ENCODE measurements around the gene ATG9B. TPM values are rescaled to one million over a fixed set of nuclear protein-coding genes. Genes with fewer than 3 reads are reported as not detected.
A peak's percentile ranks its signal among the peaks of the same experiment; 100 is the strongest.

ATG9B gene
- polyA plus RNA-seq, 2 of the 4 experiments (the other 2 are of a cell fraction): 0.06 to 0.23 TPM

DNA sequence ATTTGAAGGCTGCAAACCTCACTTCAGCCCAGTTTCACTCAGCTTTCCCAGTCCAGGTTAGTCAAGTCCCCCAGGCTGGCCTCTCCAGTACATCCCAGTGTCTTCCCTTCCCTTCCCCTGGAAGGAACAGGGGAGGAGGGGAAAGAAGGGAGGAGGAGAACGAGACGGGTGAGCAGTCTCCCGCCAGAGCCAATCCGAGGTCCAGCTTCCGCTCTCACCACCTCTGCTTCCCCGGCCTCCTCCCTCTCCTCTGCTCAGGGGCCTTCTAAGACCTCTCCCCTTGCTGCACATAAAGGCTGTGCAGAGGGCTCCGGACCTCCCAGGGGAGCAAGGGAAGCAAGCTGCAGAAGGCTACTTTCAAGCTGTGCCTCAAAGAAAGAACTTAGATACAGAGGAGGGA lies 4.1 kb downstream of the ATG9B start:
- H3K4me1 ChIP-seq: peaks cover 6% of the 10 kb centered on the region; the same call in 2 of the 3 replicates
- ATAC-seq (peak in 1 of 2 experiments; percentile 4; a peak in 1 of 6 replicates), FAIRE-seq (no peak), DNase-seq (ENCODE audit: low read depth in 1 of 2, low spot score in 1 of 2) (no peak)
- WGBS (ENCODE audit: missing lambda C conversion rate): 75% methylated on average over 7 of the region's 7 CpGs
- H3K4me2 ChIP-seq: no peak overlapping the region
- H3K27ac ChIP-seq: no peak overlapping the region
- ChIA-PET POLR2A (no interaction called here), CTCF (interaction anchor here (0.6 to 9.0 kb wide), 13 partner anchors 8 to 1770 kb away, joined by 3 to 110 read pairs (median 20); partner anchors contain the start of gene ABCB8)
- H3K4me3 ChIP-seq: no peak overlapping the region
- TF ChIP-seq SREBF2 (IDR thresholded peaks at IDR 0.05): no peak
- TF ChIP-seq ZSCAN20 (CRISPR knock-in tag; IDR thresholded peaks at IDR 0.05): no peak
- no peak for TF ChIP-seq USF2 (IDR thresholded peaks at IDR 0.05)
- no peaks in the 10 kb centered on the region for H3K9me3 ChIP-seq

GRCh38 chr7:151019130-151019447 lies 5.2 kb downstream of the ATG9B start:
- POLR2A ChIA-PET: interaction anchor here (1.0 kb wide), 1 partner anchor 9 kb away, joined by 4 read pairs; the partner anchor contains the start of gene ABCB8
- ATAC-seq: no peak
- no peak overlapping the region for H3K4me3 ChIP-seq
- WGBS (ENCODE audit: missing lambda C conversion rate): 82% methylated on average over 9 of the region's 20 CpGs
- H3K4me1 ChIP-seq: peaks cover 6% of the 10 kb centered on the region; the same call in 2 of the 3 replicates
- no peak overlapping the region for H3K27ac ChIP-seq
- H3K4me2 ChIP-seq: peak overlapping the region; percentile 90
- DNase-seq (ENCODE audit: low read depth in 1 of 2, low spot score in 1 of 2): no peak
- TF ChIP-seq HOXA7 (CRISPR knock-in tag; IDR thresholded peaks at IDR 0.05) (no peak), JUNB (IDR thresholded peaks at IDR 0.05) (no peak), ZNF302 (CRISPR knock-in tag; IDR thresholded peaks at IDR 0.05) (no peak), ESRRA (IDR thresholded peaks at IDR 0.05; ENCODE audit: borderline replicate concordance, low read length) (no peak), EHMT2 (IDR thresholded peaks at IDR 0.05; ENCODE audit: low read depth) (no peak), ZFP36 (IDR thresholded peaks at IDR 0.05; ENCODE audit: borderline replicate concordance, partially characterized antibody) (no peak), SMC3 (IDR thresholded peaks at IDR 0.05) (no peak), CBX8 (IDR thresholded peaks at IDR 0.05) (no peak), POLR2AphosphoS2 (conservative IDR thresholded peaks at IDR 0.05; ENCODE audit: low read length) (no peak), E2F6 (IDR thresholded peaks at IDR 0.05; ENCODE audit: borderline replicate concordance, low read depth) (no peak), GATA3 (IDR thresholded peaks at IDR 0.05; ENCODE audit: borderline replicate concordance) (no peak), RCOR1 (IDR thresholded peaks at IDR 0.05; ENCODE audit: low read depth, low read length) (no peak), POLR2A (IDR thresholded peaks at IDR 0.05; ENCODE audit: low read length) (no peak), FOSL2 (IDR thresholded peaks at IDR 0.05) (no peak), FOSL2 (CRISPR knock-in tag; IDR thresholded peaks at IDR 0.05) (no peak), ZSCAN20 (CRISPR knock-in tag; IDR thresholded peaks at IDR 0.05) (no peak), SREBF2 (IDR thresholded peaks at IDR 0.05) (no peak), RFX5 (IDR thresholded peaks at IDR 0.05) (no peak), EP300 (IDR thresholded peaks at IDR 0.05) (no peak)
- TF ChIP-seq, protein P1, sequence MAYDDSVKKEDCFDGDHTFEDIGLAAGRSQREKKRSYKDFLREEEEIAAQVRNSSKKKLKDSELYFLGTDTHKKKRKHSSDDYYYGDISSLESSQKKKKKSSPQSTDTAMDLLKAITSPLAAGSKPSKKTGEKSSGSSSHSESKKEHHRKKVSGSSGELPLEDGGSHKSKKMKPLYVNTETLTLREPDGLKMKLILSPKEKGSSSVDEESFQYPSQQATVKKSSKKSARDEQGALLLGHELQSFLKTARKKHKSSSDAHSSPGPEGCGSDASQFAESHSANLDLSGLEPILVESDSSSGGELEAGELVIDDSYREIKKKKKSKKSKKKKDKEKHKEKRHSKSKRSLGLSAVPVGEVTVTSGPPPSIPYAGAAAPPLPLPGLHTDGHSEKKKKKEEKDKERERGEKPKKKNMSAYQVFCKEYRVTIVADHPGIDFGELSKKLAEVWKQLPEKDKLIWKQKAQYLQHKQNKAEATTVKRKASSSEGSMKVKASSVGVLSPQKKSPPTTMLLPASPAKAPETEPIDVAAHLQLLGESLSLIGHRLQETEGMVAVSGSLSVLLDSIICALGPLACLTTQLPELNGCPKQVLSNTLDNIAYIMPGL (CRISPR knock-in tag; IDR thresholded peaks at IDR 0.05; ENCODE audit: borderline replicate concordance): no peak
- CTCF ChIA-PET: interaction anchor here (0.9 to 9.0 kb wide), 33 partner anchors 9 to 595 kb away, joined by 3 to 110 read pairs (median 9); partner anchors contain the start of genes ABCB8, NOS3 and SLC4A2
- no peaks in the 10 kb centered on the region for H3K9me3 ChIP-seq
- FAIRE-seq: no peak

DNA sequence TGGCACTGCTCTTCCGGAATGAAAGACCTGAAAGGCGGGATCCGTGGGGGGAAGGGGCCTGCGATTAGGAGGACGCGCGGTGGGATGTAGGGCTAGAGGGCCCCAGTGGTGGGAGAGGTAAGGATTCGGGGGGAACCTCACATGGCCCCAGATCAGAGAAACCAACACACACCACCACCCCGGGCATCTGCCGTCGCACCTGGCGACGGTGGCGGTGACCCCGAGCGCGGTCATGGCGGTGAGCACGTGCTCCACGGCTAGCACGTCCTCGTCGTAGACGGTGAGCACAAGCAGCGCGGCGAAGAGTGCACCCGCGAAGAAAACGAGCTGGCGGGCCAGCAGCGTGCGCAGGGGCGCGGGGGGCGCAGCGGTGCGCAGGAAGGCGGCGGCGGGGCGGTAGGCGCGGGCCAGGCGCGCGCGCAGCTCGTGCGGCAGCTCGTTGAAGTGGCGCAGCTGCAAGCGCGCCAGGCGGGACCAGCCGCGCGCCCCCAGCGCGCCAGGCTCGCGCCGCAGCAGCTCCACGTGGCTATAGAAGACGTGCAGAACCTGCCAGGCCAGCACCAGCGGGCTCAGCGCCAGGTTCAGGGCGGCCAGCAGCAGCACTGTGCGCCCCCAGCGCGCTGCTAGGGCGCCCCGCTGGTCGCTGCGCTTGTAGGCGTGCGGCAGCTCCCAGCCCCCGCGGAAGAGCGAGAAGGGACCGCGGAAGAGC lies 5.7 kb downstream of the ATG9B start:
- DNase-seq (ENCODE audit: low read depth in 1 of 2, low spot score in 1 of 2): no peak
- Histone ChIP-seq H3K9me3 (no peaks in the 10 kb centered on the region), H3K4me3 (peak overlapping the region; percentile 30), H3K4me2 (peak overlapping the region; percentile 90), H3K27ac (peak overlapping the region; percentile 8 to 75; a peak in 2 of 6 replicates), H3K4me1 (peaks cover 6% of the 10 kb centered on the region; the same call in 2 of the 3 replicates)
- FAIRE-seq: no peak
- peak; percentile 6 to 30; a peak in 5 of 6 replicates for ATAC-seq
- POLR2A ChIA-PET: interaction anchor here (1.0 kb wide), 1 partner anchor 9 kb away, joined by 4 read pairs; the partner anchor contains the start of gene ABCB8
- WGBS (ENCODE audit: missing lambda C conversion rate): 43% methylated on average over 46 of the region's 82 CpGs
- TF ChIP-seq, protein P2, sequence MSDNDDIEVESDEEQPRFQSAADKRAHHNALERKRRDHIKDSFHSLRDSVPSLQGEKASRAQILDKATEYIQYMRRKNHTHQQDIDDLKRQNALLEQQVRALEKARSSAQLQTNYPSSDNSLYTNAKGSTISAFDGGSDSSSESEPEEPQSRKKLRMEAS (IDR thresholded peaks at IDR 0.05): peak; percentile 84
- TF ChIP-seq E2F6 (IDR thresholded peaks at IDR 0.05; ENCODE audit: borderline replicate concordance, low read depth) (peak; percentile 88), CHD2 (IDR thresholded peaks at IDR 0.05; ENCODE audit: low read length, partially characterized antibody) (no peak), RAD21 (conservative IDR thresholded peaks at IDR 0.05 in 1 of 2, IDR thresholded peaks at IDR 0.05 in 1 of 2) (no peak; a peak in 1 of 5 replicates), TP53 (CRISPR knock-in tag; IDR thresholded peaks at IDR 0.05) (no peak), ZC3H11A (IDR thresholded peaks at IDR 0.05) (no peak), JUNB (IDR thresholded peaks at IDR 0.05) (no peak)
- CTCF ChIA-PET: interaction anchor here (0.6 to 9.0 kb wide), 48 partner anchors 8 to 595 kb away, joined by 3 to 110 read pairs (median 6); partner anchors contain the start of genes ABCB8, NOS3 and SLC4A2

Data from A549 (cell line).